Measurements from ENCODE around the gene ZFYVE28. TPM values are rescaled to one million over a fixed set of nuclear protein-coding genes. Genes with fewer than 3 reads are reported as not detected.

The ZFYVE28 gene
- total RNA-seq, 1 experiment from 2014 or later: 12.9 TPM

DNA sequence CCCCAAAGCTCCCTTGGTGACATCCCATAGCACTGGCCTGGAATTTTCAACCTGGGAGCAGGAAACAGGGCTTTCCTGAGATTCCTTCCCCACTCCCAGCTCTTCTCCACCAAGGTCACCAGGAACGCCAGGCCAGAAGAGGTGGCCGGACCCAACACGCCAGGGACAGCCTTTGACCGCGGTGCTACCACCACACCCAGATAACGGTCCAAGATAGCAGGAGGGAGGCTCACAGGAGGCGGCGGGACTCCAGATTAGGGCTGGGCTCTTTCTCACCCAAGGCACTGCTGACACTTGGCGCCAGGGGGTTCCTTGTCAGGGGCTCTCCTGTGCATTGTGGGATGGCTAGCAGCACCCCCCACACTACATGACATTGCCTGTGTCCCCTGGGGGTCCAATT, 22.9 kb downstream of the ZFYVE28 start:
- no peaks in the 10 kb centered on the region for H3K36me3 ChIP-seq (ENCODE audit: low read depth)
- no peaks in the 10 kb centered on the region for H3K27me3 ChIP-seq (ENCODE audit: insufficient read depth, low read depth)
- CTCF ChIA-PET: interaction anchor here (0.6 kb wide), 1 partner anchor 170 kb away, joined by 3 read pairs; no protein-coding TSS in a partner anchor
- BruUV-seq (replicated peaks): no TSS peak
- no peak overlapping the region for H3K4me3 ChIP-seq
- H3F3A ChIP-seq (ENCODE audit: insufficient read depth, low read depth): no peaks in the 10 kb centered on the region
- H3K9me3 ChIP-seq (ENCODE audit: insufficient read depth, low read depth): no peaks in the 10 kb centered on the region
- H3K79me2 ChIP-seq (ENCODE audit: low read depth): no peaks in the 10 kb centered on the region
- intact Hi-C loops (cut with micrococcal nuclease; ENCODE audit: unreplicated experiment): no loop called here
- POLR2A ChIA-PET (ENCODE audit: unreplicated experiment): no interaction called here
- DNase-seq: no peak
- no peaks in the 10 kb centered on the region for H4K20me1 ChIP-seq (ENCODE audit: insufficient read depth)
- TF ChIP-seq EZH2 (IDR thresholded peaks at IDR 0.05; ENCODE audit: low read depth): no peak
- TF ChIP-seq, protein P1, sequence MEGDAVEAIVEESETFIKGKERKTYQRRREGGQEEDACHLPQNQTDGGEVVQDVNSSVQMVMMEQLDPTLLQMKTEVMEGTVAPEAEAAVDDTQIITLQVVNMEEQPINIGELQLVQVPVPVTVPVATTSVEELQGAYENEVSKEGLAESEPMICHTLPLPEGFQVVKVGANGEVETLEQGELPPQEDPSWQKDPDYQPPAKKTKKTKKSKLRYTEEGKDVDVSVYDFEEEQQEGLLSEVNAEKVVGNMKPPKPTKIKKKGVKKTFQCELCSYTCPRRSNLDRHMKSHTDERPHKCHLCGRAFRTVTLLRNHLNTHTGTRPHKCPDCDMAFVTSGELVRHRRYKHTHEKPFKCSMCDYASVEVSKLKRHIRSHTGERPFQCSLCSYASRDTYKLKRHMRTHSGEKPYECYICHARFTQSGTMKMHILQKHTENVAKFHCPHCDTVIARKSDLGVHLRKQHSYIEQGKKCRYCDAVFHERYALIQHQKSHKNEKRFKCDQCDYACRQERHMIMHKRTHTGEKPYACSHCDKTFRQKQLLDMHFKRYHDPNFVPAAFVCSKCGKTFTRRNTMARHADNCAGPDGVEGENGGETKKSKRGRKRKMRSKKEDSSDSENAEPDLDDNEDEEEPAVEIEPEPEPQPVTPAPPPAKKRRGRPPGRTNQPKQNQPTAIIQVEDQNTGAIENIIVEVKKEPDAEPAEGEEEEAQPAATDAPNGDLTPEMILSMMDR (conservative IDR thresholded peaks at IDR 0.05): no peak
- no peak overlapping the region for H3K27ac ChIP-seq
- H3K9me2 ChIP-seq (ENCODE audit: insufficient read depth): no peaks in the 10 kb centered on the region
- no peak overlapping the region for H3K4me2 ChIP-seq
- no peak overlapping the region for H2AFZ ChIP-seq
- no peaks in the 10 kb centered on the region for H3K4me1 ChIP-seq (replicated peaks; ENCODE audit: insufficient read depth)

DNA sequence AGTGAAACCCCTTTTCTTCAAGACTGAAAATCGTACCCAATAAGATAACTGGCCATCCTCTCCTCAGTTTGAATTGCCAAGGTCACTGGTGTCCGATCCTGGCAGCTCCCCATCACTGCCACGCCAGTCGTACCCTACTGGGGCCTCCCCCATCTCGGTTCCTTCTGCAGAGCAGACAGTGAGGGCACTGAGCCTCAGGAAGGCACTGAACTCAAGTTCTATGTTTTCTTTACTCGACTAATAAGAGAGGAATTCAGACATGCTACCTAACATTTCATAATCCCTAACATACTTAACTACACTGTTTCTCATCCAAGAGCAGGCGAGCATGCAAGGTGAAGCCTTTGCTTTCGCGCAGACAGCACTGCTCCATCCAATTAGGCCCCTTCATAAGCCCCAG, 23.4 kb downstream of the ZFYVE28 start:
- no peaks in the 10 kb centered on the region for H3K4me1 ChIP-seq (replicated peaks; ENCODE audit: insufficient read depth)
- no peaks in the 10 kb centered on the region for H3K27me3 ChIP-seq (ENCODE audit: insufficient read depth, low read depth)
- no peaks in the 10 kb centered on the region for H4K20me1 ChIP-seq (ENCODE audit: insufficient read depth)
- BruUV-seq (replicated peaks): no TSS peak
- intact Hi-C loops (cut with micrococcal nuclease; ENCODE audit: unreplicated experiment): no loop called here
- TF ChIP-seq, protein P1 (conservative IDR thresholded peaks at IDR 0.05): no peak
- TF ChIP-seq EZH2 (IDR thresholded peaks at IDR 0.05; ENCODE audit: low read depth): no peak
- ChIA-PET POLR2A (ENCODE audit: unreplicated experiment) (no interaction called here), CTCF (no interaction called here)
- no peak overlapping the region for H2AFZ ChIP-seq
- no peaks in the 10 kb centered on the region for H3K79me2 ChIP-seq (ENCODE audit: low read depth)
- H3K4me2 ChIP-seq: no peak overlapping the region
- H3K27ac ChIP-seq: no peak overlapping the region
- H3K36me3 ChIP-seq (ENCODE audit: low read depth): no peaks in the 10 kb centered on the region
- DNase-seq: no peak
- no peak overlapping the region for H3K4me3 ChIP-seq
- H3K9me2 ChIP-seq (ENCODE audit: insufficient read depth): no peaks in the 10 kb centered on the region
- H3F3A ChIP-seq (ENCODE audit: insufficient read depth, low read depth): no peaks in the 10 kb centered on the region
- H3K9me3 ChIP-seq (ENCODE audit: insufficient read depth, low read depth): no peaks in the 10 kb centered on the region

DNA sequence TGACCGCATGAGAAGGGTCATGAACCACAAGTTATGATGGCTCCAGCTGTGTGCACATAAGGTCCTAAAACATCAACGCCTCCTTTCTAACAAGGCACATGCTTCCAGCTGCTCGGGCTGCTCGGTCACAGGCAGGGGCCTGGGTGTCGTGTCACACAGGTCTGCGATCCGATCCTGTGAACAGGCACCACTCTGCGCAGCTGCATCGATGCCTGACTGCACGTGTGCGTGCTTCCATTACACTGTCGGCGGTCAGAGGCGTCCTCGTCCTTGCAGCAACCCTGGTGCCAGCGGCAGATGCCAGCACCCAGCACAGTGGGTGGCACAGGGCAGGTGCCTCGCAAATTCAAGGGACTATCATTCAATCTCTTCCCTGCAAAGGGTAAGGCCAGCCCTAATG, 23.9 kb downstream of the ZFYVE28 start:
- Histone ChIP-seq H4K20me1 (ENCODE audit: insufficient read depth) (no peaks in the 10 kb centered on the region), H3K9me3 (ENCODE audit: insufficient read depth, low read depth) (no peaks in the 10 kb centered on the region), H3F3A (ENCODE audit: insufficient read depth, low read depth) (no peaks in the 10 kb centered on the region), H3K79me2 (ENCODE audit: low read depth) (no peaks in the 10 kb centered on the region), H2AFZ (no peak overlapping the region), H3K4me1 (replicated peaks; ENCODE audit: insufficient read depth) (no peaks in the 10 kb centered on the region), H3K27ac (no peak overlapping the region), H3K4me3 (no peak overlapping the region), H3K4me2 (no peak overlapping the region), H3K27me3 (ENCODE audit: insufficient read depth, low read depth) (no peaks in the 10 kb centered on the region), H3K36me3 (ENCODE audit: low read depth) (no peaks in the 10 kb centered on the region), H3K9me2 (ENCODE audit: insufficient read depth) (no peaks in the 10 kb centered on the region)
- TF ChIP-seq, protein P1 (conservative IDR thresholded peaks at IDR 0.05): no peak
- TF ChIP-seq EZH2 (IDR thresholded peaks at IDR 0.05; ENCODE audit: low read depth): no peak
- ChIA-PET CTCF (no interaction called here), POLR2A (ENCODE audit: unreplicated experiment) (no interaction called here)
- DNase-seq: no peak
- intact Hi-C loops (cut with micrococcal nuclease; ENCODE audit: unreplicated experiment): no loop called here
- no TSS peak for BruUV-seq (replicated peaks)
